Stimulated activated CD8-positive, alpha-beta memory T cell treated with anti-CD3 and anti-CD28 coated beads, Interleukin-4, amount 100 ng/mL, for 24 hours (primary cell): ENCODE results near the gene SIMC1.

ENCODE experiments used
- DNase-seq: peaks from one replicate; pipeline ENCODE4 v3.0.0-alpha.2; 2020; ENCODE audit warnings: low read depth

SIMC1 gene

GRCh38 chr5:176364765-176365350 is 126.6 kb downstream of the SIMC1 start:
- DNase-seq: no peak

GRCh38 chr5:176365351-176366231 is 127.4 kb downstream of the SIMC1 start, which contains the start of gene ARL10:
Gene ARL10, plus strand, starts transcription at chr5:176365487. Its CDS starts 77 bp downstream, at chr5:176365564.
- DNase-seq: peak; percentile 50

GRCh38 chr5:176366232-176366894 is 128.1 kb downstream of the SIMC1 start:
- no peak for DNase-seq

GRCh38 chr5:176368726-176369125 is 130.5 kb downstream of the SIMC1 start:
- no peak for DNase-seq

- no peak for DNase-seq
Observed at GRCh38 chr5:176369934-176370711, 131.9 kb downstream of the SIMC1 start.

- DNase-seq: no peak
Observed at GRCh38 chr5:176371621-176372539, 133.7 kb downstream of the SIMC1 start.

- no peak for DNase-seq
Observed at GRCh38 chr5:176373100-176373818, 135.0 kb downstream of the SIMC1 start.

GRCh38 chr5:176379881-176380280 is 141.7 kb downstream of the SIMC1 start:
- no peak for DNase-seq

GRCh38 chr5:176381423-176381822 is 143.2 kb downstream of the SIMC1 start:
- DNase-seq: no peak

- no peak for DNase-seq
Observed at GRCh38 chr5:176381979-176382378, 143.8 kb downstream of the SIMC1 start.

- DNase-seq: no peak
Observed at GRCh38 chr5:176382721-176383120, 144.5 kb downstream of the SIMC1 start.

- no peak for DNase-seq
Observed at GRCh38 chr5:176383248-176383905, 145.2 kb downstream of the SIMC1 start.

GRCh38 chr5:176383961-176384360 is 145.7 kb downstream of the SIMC1 start:
- DNase-seq: no peak

GRCh38 chr5:176384366-176384930 is 146.2 kb downstream of the SIMC1 start:
- DNase-seq: no peak

GRCh38 chr5:176384991-176385390 is 146.8 kb downstream of the SIMC1 start:
- no peak for DNase-seq

- no peak for DNase-seq
Observed at GRCh38 chr5:176386491-176386890, 148.3 kb downstream of the SIMC1 start.

- no peak for DNase-seq
Observed at GRCh38 chr5:176387384-176387925, 149.2 kb downstream of the SIMC1 start.

- DNase-seq: no peak
Observed at GRCh38 chr5:176388003-176388443, 149.8 kb downstream of the SIMC1 start.
